PC-9 (cell line): ENCODE data around the gene PRKCA. TPM values are rescaled to one million over a fixed set of nuclear protein-coding genes. Genes with fewer than 3 reads are reported as not detected.

ENCODE experiments used
- BruUV-seq: library from RNA; stranded (reverse); fragments of 400-500 nt; replicated peaks from 2 replicates; lab custom pipeline; 2021; lab: Mats Ljungman, UMichigan
- CTCF ChIA-PET: fragments of 300-600 bp; sonication (Branson Sonifier 250); formaldehyde crosslinking; loops from one replicate; lab custom pipeline; 2022; ENCODE audit warnings: antibody characterized with exemption; lab: Charles Lee
- POLR2A ChIA-PET: fragments of 300-600 bp; sonication (Branson Sonifier 250); formaldehyde crosslinking; loops from one replicate; lab custom pipeline; 2022; ENCODE audit warnings: antibody characterized with exemption; ENCODE audit not compliant: unreplicated experiment; lab: Charles Lee
- DNase-seq, 2 experiments: peaks; one replicate each; pipeline versions ENCODE4 v3.0.0 to v3.0.0-alpha.2; 2015 to 2022; ENCODE audit warnings: mixed read lengths in 1 of 2
- H2AFZ ChIP-seq: fragments of 200-600 bp; sonication (generic); 2 replicates; pipeline ENCODE4 v1.8.1; 2017; ENCODE audit warnings: antibody characterized with exemption
- H3F3A ChIP-seq: fragments of 200-600 bp; sonication (generic); 2 replicates; pipeline ENCODE4 v1.8.1; 2017; ENCODE audit warnings: antibody characterized with exemption, mild to moderate bottlenecking, low read depth; ENCODE audit not compliant: insufficient read depth
- H3K27ac ChIP-seq: fragments of 200-600 bp; sonication (generic); 2 replicates; pipeline ENCODE4 v1.6.1; 2016; ENCODE audit warnings: mixed run types
- H3K27me3 ChIP-seq: fragments of 200-600 bp; sonication (generic); 2 replicates; pipeline ENCODE4 v1.6.1; 2016; ENCODE audit warnings: low read depth, mixed run types; ENCODE audit not compliant: insufficient read depth
- H3K36me3 ChIP-seq: fragments of 200-600 bp; sonication (generic); 2 replicates; pipeline ENCODE4 v1.6.1; 2016; ENCODE audit warnings: low read depth, mixed run types
- H3K4me1 ChIP-seq: fragments of 200-600 bp; sonication (generic); replicated peaks from 2 replicates; pipeline ENCODE4 v1.6.1; 2016; ENCODE audit warnings: mixed run types; ENCODE audit not compliant: insufficient read depth
- H3K4me2 ChIP-seq: fragments of 200-600 bp; sonication (generic); 2 replicates; pipeline ENCODE4 v1.6.1; 2017; ENCODE audit warnings: mixed run types
- H3K4me3 ChIP-seq: fragments of 200-600 bp; sonication (generic); 2 replicates; pipeline ENCODE4 v1.6.1; 2016; ENCODE audit warnings: mixed run types
- H3K79me2 ChIP-seq: fragments of 200-600 bp; sonication (generic); 2 replicates; pipeline ENCODE4 v1.6.1; 2017; ENCODE audit warnings: low read depth, mixed run types
- H3K9me2 ChIP-seq: fragments of 200-600 bp; sonication (generic); 2 replicates; pipeline ENCODE4 v1.8.1; 2017; ENCODE audit warnings: mild to moderate bottlenecking; ENCODE audit not compliant: insufficient read depth
- H3K9me3 ChIP-seq: fragments of 200-600 bp; sonication (generic); 2 replicates; pipeline ENCODE4 v1.8.1; 2016; ENCODE audit warnings: low read depth; ENCODE audit not compliant: insufficient read depth
- H4K20me1 ChIP-seq: fragments of 200-600 bp; sonication (generic); 2 replicates; pipeline ENCODE4 v1.8.1; 2017; ENCODE audit not compliant: insufficient read depth
- CTCF ChIP-seq: fragments of 200-600 bp; sonication (generic); conservative IDR thresholded peaks from 2 replicates; pipeline ENCODE4 v1.6.1; 2017; ENCODE audit warnings: mixed run types, antibody characterized with exemption, mild to moderate bottlenecking, moderate library complexity
- EZH2 ChIP-seq: fragments of 200-600 bp; sonication (generic); IDR thresholded peaks from 2 replicates; pipeline ENCODE4 v1.8.0; 2017; ENCODE audit warnings: antibody characterized with exemption, low read depth
- intact Hi-C: fragments of 100-400 bp; cut with micrococcal nuclease; formaldehyde crosslinking; loops from one replicate; pipeline ENCODE4 v1.10.0; 2022; ENCODE audit not compliant: unreplicated experiment
- total RNA-seq: library from RNA; stranded (reverse); gene quantifications from 2 replicates; pipeline ENCODE4 v1.2.3, GENCODE V29; 2021

PRKCA gene
- total RNA-seq, 1 experiment from 2014 or later, result 23.1 TPM

- CTCF ChIA-PET, result interaction anchor here (0.6 kb wide), 1 partner anchor 36 kb away, joined by 7 read pairs; no protein-coding TSS in a partner anchor
These were observed 145.7 kb downstream of the PRKCA start for GRCh38 chr17:66448026-66448639.

DNA sequence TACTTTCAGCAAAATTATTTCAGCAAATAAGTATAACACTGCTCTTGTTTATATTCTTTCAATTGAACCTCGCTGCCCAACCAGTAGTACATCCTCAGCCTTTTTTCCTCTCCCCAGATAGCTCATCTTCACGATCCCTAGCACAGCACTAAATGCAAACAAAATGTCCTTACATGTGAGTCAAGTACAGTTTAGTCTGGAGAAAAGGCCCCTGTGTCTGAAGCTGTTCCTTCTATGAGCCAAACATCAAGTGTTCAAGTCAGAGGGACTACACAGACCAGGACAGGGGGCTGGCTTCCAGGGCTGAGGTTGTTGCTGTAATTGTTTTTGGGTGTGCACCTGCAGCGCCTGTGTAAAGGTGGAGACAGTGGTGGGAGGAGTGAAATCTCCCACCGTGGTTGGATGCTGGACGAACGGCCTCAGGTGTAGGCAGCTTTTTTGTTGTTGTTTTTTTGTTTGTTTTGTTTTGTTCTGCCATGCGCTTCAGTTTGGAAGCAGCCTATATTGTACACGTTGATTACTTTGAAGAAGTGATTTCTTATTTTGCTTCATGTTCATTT, 147.1 kb downstream of the PRKCA start:
- DNase-seq, result no peak
- Histone ChIP-seq H3K4me1 (no peaks in the 10 kb centered on the region), H3K79me2 (peaks cover 12% of the 10 kb centered on the region; the same call in 1 of the 2 replicates), H4K20me1 (no peaks in the 10 kb centered on the region), H3K36me3 (no peaks in the 10 kb centered on the region), H3K4me3 (no peak overlapping the region), H3K27me3 (no peaks in the 10 kb centered on the region), H3F3A (0 out of 2 replicates have a peak, but pooled peaks cover 4% of the 10 kb centered on the region), H3K27ac (no peak overlapping the region), H3K9me2 (no peaks in the 10 kb centered on the region), H2AFZ (no peak overlapping the region), H3K9me3 (no peaks in the 10 kb centered on the region), H3K4me2 (no peak overlapping the region)
- TF ChIP-seq EZH2 (no peak), CTCF (no peak)
- intact Hi-C loops, result no loop called here
- ChIA-PET POLR2A (interaction anchor here (0.6 kb wide), 1 partner anchor 138 kb away, joined by 3 read pairs; no protein-coding TSS in a partner anchor), CTCF (no interaction called here)
- BruUV-seq, result no TSS peak

More at GRCh38 chr17:66448026-66448639, 145.7 kb downstream of the PRKCA start:
- no peaks in the 10 kb centered on the region for H3K9me3 ChIP-seq
- DNase-seq, result no peak
- no peaks in the 10 kb centered on the region for H3K9me2 ChIP-seq
- no peaks in the 10 kb centered on the region for H3K27me3 ChIP-seq
- peaks cover 12% of the 10 kb centered on the region; the same call in 1 of the 2 replicates for H3K79me2 ChIP-seq
- no peak overlapping the region for H2AFZ ChIP-seq
- no TSS peak for BruUV-seq
- no peak overlapping the region for H3K4me2 ChIP-seq
- H4K20me1 ChIP-seq, result no peaks in the 10 kb centered on the region
- H3K4me1 ChIP-seq, result no peaks in the 10 kb centered on the region
- POLR2A ChIA-PET, result interaction anchor here (0.7 kb wide), 1 partner anchor 66 kb away, joined by 3 read pairs; no protein-coding TSS in a partner anchor
- TF ChIP-seq CTCF (no peak), EZH2 (no peak)
- H3F3A ChIP-seq, result 0 out of 2 replicates have a peak, but pooled peaks cover 4% of the 10 kb centered on the region
- no peak overlapping the region for H3K4me3 ChIP-seq
- no peaks in the 10 kb centered on the region for H3K36me3 ChIP-seq
- no peak overlapping the region for H3K27ac ChIP-seq
- intact Hi-C loops, result no loop called here

- DNase-seq, result no peak
- TF ChIP-seq CTCF, result no peak
- TF ChIP-seq EZH2, result no peak
- intact Hi-C loops, result no loop called here
- Histone ChIP-seq H3K4me1 (no peaks in the 10 kb centered on the region), H3K9me3 (no peaks in the 10 kb centered on the region), H3K4me3 (no peak overlapping the region), H3K36me3 (no peaks in the 10 kb centered on the region), H3K79me2 (peaks cover 8% of the 10 kb centered on the region; the same call in 1 of the 2 replicates), H2AFZ (no peak overlapping the region), H4K20me1 (no peaks in the 10 kb centered on the region), H3K9me2 (no peaks in the 10 kb centered on the region), H3F3A (0 out of 2 replicates have a peak, but pooled peaks cover 4% of the 10 kb centered on the region), H3K4me2 (no peak overlapping the region), H3K27me3 (no peaks in the 10 kb centered on the region), H3K27ac (no peak overlapping the region)
- CTCF ChIA-PET, result no interaction called here
- BruUV-seq, result no TSS peak
- POLR2A ChIA-PET, result no interaction called here
These were observed 147.8 kb downstream of the PRKCA start for GRCh38 chr17:66450008-66450851.
